ENCODE data around the gene CEMIP.

The CEMIP gene

GRCh38 chr15:80979538-80980200 lies 200.5 kb downstream of the CEMIP start:
- no peak for DNase-seq (ENCODE audit: low read depth)

- no peak for DNase-seq (ENCODE audit: low read depth)
Measured at GRCh38 chr15:80982205-80982604, 203.0 kb downstream of the CEMIP start.

- no peak for DNase-seq (ENCODE audit: low read depth)
Measured at GRCh38 chr15:80982839-80983238, 203.7 kb downstream of the CEMIP start.

DNA sequence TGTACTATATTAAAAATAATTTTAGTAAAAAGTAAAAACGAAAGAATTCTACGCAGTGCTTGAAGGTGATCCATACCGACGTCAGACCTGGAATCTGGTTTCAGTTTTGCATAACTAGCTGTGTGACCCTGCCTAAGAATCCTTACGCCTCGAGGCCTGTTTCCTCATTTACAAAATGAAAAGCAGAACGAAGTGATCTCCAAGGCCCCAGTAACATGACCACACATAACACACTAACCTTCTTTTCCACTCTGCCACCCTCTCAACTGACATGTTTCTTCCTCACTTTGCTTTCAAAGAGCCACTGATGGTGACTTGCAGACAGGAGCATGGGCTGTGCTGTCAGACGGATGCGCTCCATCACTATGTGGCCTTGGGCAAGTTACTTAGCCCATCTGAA lies 205.7 kb downstream of the CEMIP start:
- DNase-seq (ENCODE audit: low read depth): no peak

DNA sequence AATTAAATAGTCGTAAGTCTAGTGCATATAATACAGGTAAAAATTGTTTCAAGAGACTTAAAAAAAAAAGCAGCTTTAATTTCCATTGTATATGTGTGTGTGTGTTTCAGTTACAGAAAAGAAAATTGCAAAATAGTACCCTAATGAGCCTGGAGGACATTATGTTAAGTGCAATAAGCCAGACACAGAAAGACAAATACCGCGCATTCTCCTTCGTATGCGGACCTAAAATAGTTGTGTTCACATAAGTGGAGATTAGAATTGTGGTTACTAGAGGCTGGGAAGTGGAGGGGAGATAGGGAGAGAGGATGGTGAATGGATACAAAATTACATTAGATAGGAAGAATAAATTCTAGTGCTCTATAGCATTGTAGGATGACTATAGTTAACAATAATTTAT lies 206.8 kb downstream of the CEMIP start:
- DNase-seq (ENCODE audit: low read depth): no peak

GRCh38 chr15:80986487-80986886 lies 207.3 kb downstream of the CEMIP start:
- DNase-seq (ENCODE audit: low read depth): no peak

- DNase-seq (ENCODE audit: low read depth): no peak
Measured at GRCh38 chr15:80988148-80988796, 209.1 kb downstream of the CEMIP start.

DNA sequence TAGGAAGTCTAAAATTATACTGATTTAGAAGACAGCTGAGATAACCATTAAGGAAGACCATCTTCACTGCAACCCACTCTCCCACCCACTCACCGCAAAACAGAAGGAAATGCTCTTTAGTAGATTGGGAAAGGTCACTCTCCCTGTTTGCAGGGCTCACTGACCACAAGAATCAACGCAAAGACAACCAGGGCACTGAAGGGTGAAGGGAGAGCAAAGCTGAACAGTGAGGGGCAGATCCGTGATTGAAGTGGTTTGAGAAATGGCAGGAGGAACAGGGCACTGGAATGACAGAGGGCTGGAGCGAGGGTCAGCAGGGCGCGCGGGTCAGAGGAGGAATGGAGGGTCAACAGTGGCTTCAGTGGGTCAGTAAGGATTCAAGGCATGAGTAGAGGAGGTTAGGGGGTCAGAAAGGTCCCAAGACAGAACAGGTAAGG lies 209.9 kb downstream of the CEMIP start:
- DNase-seq (ENCODE audit: low read depth): no peak

DNA sequence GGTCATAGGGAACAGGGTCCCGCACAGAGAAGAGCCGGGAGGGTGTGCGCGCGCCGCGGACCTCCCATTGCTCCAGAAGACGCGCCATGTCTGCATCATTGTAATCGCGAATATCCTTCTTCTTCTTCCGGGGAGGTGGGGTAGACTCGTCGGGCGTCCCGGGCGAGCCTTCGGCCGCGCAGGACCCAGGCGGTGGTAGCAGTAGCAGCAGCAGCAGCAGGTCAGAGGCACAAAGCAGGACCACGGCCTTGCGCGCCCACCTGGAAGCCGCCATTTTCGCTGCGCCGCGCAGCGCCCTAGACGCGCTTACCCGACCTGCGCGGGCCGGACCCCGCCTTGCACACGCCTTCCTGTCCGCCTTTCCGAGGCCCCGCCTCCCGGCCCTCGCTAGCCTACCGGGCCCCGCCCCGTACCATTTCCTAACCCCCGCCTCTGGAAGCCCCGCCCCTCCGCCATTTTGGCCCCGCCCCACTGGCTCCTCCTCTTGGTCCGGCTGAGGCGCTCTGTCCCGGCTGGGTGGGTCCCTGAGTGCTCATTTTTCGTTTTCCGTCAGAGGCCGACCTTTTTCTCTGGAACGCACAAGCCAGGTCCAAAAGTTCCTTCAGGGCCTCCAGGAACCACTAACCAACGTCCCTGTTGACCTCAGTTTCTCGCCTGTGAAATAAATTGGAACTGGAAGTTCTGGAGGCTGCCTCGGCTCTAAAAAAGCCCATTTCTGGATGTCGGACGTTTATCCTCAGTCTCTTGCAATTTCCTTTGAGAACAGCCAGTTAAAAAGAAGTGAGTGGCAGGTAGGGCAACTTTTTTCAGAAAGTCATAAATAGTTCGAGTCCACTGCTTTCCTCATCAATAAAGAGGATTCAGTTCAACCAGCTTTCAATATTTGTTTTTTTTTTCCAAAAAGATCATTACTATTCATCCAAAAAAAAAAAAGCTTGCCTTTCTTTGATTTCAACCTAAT lies 210.6 kb downstream of the CEMIP start, which contains the start of gene MESD:
Gene MESD, minus strand, starts transcription at position 302 of the 961 bp plus-strand sequence. Its CDS starts 28 bp downstream, at position 274.
- peak; percentile 96 for DNase-seq (ENCODE audit: low read depth)

GRCh38 chr15:80990955-80991354 lies 211.8 kb downstream of the CEMIP start:
- DNase-seq (ENCODE audit: low read depth): no peak

DNA sequence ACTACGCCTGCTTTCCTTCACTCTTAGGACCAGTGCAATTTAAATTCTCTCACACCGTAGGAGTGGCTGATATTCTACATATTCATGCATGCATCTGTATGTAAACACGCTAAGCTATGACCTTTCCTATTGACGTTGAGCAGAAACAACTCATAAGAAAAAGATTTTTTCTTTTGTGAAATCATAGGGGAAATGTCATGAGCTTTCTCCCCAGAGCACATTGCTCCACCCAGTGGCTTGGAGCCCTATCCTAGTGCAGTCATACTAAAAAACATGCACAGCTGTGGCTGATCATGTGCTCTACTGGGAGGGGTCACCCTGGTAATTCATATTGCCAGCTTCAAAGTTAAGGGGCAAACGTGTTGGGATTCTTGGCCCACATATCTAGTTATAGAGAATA lies 212.3 kb downstream of the CEMIP start:
- no peak for DNase-seq (ENCODE audit: low read depth)

DNA sequence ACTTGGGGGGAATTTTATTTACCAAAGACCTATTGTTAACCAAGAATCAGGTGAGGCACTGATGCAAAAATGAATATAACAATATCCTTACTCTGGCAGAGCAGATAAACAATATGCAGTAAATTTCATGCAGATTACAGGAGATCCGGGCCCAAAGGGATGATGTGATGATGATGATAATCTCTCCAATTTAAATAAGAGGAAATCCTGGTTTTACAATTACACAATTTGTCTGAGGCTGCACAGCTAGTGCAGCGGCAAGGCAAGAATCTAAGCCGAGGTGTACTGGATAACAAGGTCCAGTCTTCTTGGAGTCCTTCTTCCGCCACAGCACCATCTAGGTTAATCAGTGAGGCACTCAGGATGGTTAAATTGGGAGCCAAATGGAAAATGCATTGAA lies 212.8 kb downstream of the CEMIP start:
- no peak for DNase-seq (ENCODE audit: low read depth)

GRCh38 chr15:80992441-80992840 lies 213.3 kb downstream of the CEMIP start:
- DNase-seq (ENCODE audit: low read depth): no peak

GRCh38 chr15:80996247-80996646 lies 217.1 kb downstream of the CEMIP start:
- DNase-seq (ENCODE audit: low read depth): no peak

DNA sequence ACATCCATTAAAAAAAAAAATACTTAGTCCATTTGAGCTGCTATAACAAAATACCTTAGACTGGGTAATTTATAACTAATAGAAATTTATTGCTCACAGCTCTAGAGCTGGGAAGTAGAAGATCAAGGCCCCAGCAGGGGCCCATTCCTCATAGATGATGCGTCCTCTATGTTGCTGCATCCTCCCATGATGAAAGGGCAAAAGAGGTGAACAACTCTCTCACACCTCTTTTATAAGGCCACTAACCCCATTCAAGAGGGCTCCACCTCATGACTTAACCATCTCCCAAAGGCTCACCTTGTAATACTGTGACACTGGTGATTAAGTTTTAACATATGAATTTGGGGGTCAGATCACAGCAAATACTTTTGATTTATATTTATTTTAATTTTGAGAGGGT lies 218.5 kb downstream of the CEMIP start:
- DNase-seq (ENCODE audit: low read depth): no peak

- DNase-seq (ENCODE audit: low read depth): no peak
Measured at GRCh38 chr15:80998251-80998650, 219.1 kb downstream of the CEMIP start.

GRCh38 chr15:80999623-81000036 lies 220.5 kb downstream of the CEMIP start:
- peak; percentile 40 for DNase-seq (ENCODE audit: low read depth)

DNA sequence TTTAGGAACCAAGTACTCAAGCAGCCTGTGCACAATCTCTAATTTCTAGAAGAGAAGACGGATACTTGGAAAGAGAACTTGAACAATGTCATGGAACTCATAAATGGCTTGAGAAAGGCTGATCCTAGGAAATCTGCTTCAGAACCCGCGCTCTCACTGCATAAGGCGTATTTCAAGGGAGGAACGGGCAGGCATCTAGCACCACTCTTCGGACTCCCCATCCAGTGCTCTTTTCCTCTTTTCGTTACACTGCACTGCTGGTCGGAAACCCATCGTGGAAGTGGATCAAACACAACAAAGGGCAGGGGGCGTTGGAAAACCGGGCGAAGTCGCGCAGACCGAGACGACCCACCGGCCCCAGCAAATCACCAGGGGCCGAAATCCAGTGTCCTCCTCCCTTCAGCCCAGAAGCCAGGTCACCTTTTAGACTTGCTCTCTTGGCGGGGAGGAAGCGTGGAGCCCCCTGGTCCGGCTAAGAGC lies 221.0 kb downstream of the CEMIP start:
- no peak for DNase-seq (ENCODE audit: low read depth)

GRCh38 chr15:81000624-81001151 lies 221.5 kb downstream of the CEMIP start, which contains the start of gene TLNRD1:
TLNRD1 (plus strand) TSS chr15:81000923; CDS start chr15:81002272, 1,349 bp downstream.
- DNase-seq (ENCODE audit: low read depth): peak; percentile 78
